NK-92 (cell line): Measurements from ENCODE around the gene KIAA1328.
"Not testable (repeated sequence)": the region's sequence is repeated elsewhere in the genome, so short reads cannot be mapped to it uniquely, and the experiment has no call there.

Source experiments
- DNase-seq: peaks from one replicate; lab custom pipeline; 2025; ENCODE audit not compliant: unreplicated experiment; lab: John Stamatoyannopoulos, UW

The KIAA1328 gene

GRCh38 chr18:36828630-36829361 is at the start of gene KIAA1328, which contains the start of gene TPGS2:
KIAA1328 (plus strand) TSS chr18:36829127; CDS start chr18:36829139, 12 bp downstream.
TPGS2 (minus strand) TSS chr18:36829002; CDS start chr18:36828767, 235 bp downstream.
- peak; percentile 39 for DNase-seq

- no peak for DNase-seq
Measured at GRCh38 chr18:36780748-36781147, 48.2 kb upstream of the KIAA1328 start.

GRCh38 chr18:36782710-36783109 is 46.2 kb upstream of the KIAA1328 start:
- DNase-seq: no peak

- no peak for DNase-seq
Measured at GRCh38 chr18:36783792-36784191, 45.1 kb upstream of the KIAA1328 start.

- DNase-seq: no peak
Measured at GRCh38 chr18:36786686-36787085, 42.2 kb upstream of the KIAA1328 start.

- DNase-seq: no peak
Measured at GRCh38 chr18:36792634-36793283, 36.2 kb upstream of the KIAA1328 start.

GRCh38 chr18:36798738-36799473 is 30.0 kb upstream of the KIAA1328 start:
- DNase-seq: no peak

- no peak for DNase-seq
Measured at GRCh38 chr18:36805105-36805504, 23.8 kb upstream of the KIAA1328 start.

- DNase-seq: no peak
Measured at GRCh38 chr18:36808681-36809080, 20.2 kb upstream of the KIAA1328 start.

- DNase-seq: no peak
Measured at GRCh38 chr18:36809590-36810381, 19.1 kb upstream of the KIAA1328 start.

- no peak for DNase-seq
Measured at GRCh38 chr18:36811430-36811829, 17.5 kb upstream of the KIAA1328 start.

GRCh38 chr18:36811955-36812354 is 17.0 kb upstream of the KIAA1328 start:
- no peak for DNase-seq

GRCh38 chr18:36812678-36813077 is 16.2 kb upstream of the KIAA1328 start:
- no peak for DNase-seq

GRCh38 chr18:36813101-36813775 is 15.7 kb upstream of the KIAA1328 start:
- no peak for DNase-seq

GRCh38 chr18:36813824-36814223 is 15.1 kb upstream of the KIAA1328 start:
- DNase-seq: no peak

GRCh38 chr18:36814994-36815393 is 13.9 kb upstream of the KIAA1328 start:
- DNase-seq: no peak

- DNase-seq: not testable (repeated sequence)
Measured at GRCh38 chr18:36816096-36816495, 12.8 kb upstream of the KIAA1328 start.

GRCh38 chr18:36817039-36817438 is 11.9 kb upstream of the KIAA1328 start:
- no peak for DNase-seq

GRCh38 chr18:36818652-36819051 is 10.3 kb upstream of the KIAA1328 start:
- DNase-seq: no peak

- no peak for DNase-seq
Measured at GRCh38 chr18:36819621-36820020, 9.3 kb upstream of the KIAA1328 start.
